Retinal pigment epithelial cell (primary cell): Measurements from ENCODE around the gene KIF3B.
"Not testable (repeated sequence)": the region's sequence is repeated elsewhere in the genome, so short reads cannot be mapped to it uniquely, and the experiment has no call there.

Experiments used
- DNase-seq: peaks from one replicate; pipeline ENCODE4 v3.0.0-alpha.2; 2010; ENCODE audit warnings: low read depth
- H3K4me3 ChIP-seq: 2 replicates; pipeline ENCODE4 v1.5.1; 2011; ENCODE audit warnings: mild to moderate bottlenecking, low read length, control low read depth, moderate library complexity
- CTCF ChIP-seq: conservative IDR thresholded peaks from 2 replicates; pipeline ENCODE4 v1.5.1; 2011; ENCODE audit warnings: low read depth, low read length, control low read depth, inconsistent platforms

KIF3B gene

GRCh38 chr20:32248043-32248442 is 29.4 kb upstream of the KIF3B start:
- no peak for TF ChIP-seq CTCF

GRCh38 chr20:32249030-32249738 is 28.3 kb upstream of the KIF3B start:
- no peak for TF ChIP-seq CTCF
- DNase-seq = no peak
- H3K4me3 ChIP-seq = no peak overlapping the region

More at GRCh38 chr20:32248043-32248442, 29.4 kb upstream of the KIF3B start:
- H3K4me3 ChIP-seq = no peak overlapping the region
- DNase-seq = no peak

GRCh38 chr20:32251470-32251869 is 26.0 kb upstream of the KIF3B start:
- no peak for DNase-seq
- H3K4me3 ChIP-seq = no peak overlapping the region
- TF ChIP-seq CTCF = no peak

- DNase-seq = no peak
- TF ChIP-seq CTCF = no peak
- no peak overlapping the region for H3K4me3 ChIP-seq
Measured at GRCh38 chr20:32252189-32252588, 25.3 kb upstream of the KIF3B start.

GRCh38 chr20:32260973-32261372 is 16.5 kb upstream of the KIF3B start:
- H3K4me3 ChIP-seq, DNase-seq: not testable (repeated sequence)

- H3K4me3 ChIP-seq = no peak overlapping the region
- DNase-seq = no peak
- no peak for TF ChIP-seq CTCF
Measured at GRCh38 chr20:32261644-32262043, 15.8 kb upstream of the KIF3B start.

GRCh38 chr20:32263398-32263954 is 14.0 kb upstream of the KIF3B start:
- no peak for DNase-seq
- TF ChIP-seq CTCF = no peak
- no peak overlapping the region for H3K4me3 ChIP-seq
